C4-2B (cell line): ENCODE results near the gene TNFAIP8L3.

Experiments used
- ZFX ChIP-seq: fragments of 450-650 bp; IDR thresholded peaks from 2 replicates; pipeline ENCODE4 v1.6.1; 2017
- TF ChIP-seq, protein P1 (sequence below): fragments of 450-650 bp; conservative IDR thresholded peaks from 2 replicates; pipeline ENCODE4 v1.5.1; 2017; ENCODE audit warnings: mild to moderate bottlenecking

DNA sequence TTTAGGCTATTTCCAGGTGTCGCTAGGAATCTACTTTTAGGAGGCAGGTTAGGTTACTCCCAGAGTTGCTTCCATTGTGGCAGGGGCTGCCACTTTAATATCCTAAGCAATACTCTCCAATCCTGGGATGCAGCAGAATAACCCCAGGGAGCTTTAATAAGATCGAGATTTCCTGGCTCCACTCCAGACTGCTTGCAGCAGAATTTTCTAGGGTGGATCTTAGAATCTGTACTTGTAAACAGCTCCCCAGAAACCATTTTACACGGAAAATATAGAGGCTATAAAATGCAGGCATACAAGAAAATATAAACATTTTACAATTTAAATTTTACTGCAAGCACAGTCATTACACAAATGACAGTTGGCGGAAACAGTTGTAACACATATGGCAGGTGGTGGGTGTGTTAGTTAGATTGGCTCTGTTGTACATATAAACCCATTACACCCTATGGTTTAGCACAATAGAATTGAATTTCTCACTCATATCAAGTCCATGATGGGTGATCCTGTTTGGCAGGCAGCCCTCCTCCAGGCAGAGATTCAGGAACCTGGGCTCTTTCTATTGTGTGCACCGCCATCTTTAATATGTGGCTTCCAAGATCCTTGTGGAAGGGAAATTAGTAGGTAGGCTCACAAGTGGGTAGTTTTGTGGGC lies 35.0 kb upstream of the TNFAIP8L3 start:
- TF ChIP-seq, protein P1, sequence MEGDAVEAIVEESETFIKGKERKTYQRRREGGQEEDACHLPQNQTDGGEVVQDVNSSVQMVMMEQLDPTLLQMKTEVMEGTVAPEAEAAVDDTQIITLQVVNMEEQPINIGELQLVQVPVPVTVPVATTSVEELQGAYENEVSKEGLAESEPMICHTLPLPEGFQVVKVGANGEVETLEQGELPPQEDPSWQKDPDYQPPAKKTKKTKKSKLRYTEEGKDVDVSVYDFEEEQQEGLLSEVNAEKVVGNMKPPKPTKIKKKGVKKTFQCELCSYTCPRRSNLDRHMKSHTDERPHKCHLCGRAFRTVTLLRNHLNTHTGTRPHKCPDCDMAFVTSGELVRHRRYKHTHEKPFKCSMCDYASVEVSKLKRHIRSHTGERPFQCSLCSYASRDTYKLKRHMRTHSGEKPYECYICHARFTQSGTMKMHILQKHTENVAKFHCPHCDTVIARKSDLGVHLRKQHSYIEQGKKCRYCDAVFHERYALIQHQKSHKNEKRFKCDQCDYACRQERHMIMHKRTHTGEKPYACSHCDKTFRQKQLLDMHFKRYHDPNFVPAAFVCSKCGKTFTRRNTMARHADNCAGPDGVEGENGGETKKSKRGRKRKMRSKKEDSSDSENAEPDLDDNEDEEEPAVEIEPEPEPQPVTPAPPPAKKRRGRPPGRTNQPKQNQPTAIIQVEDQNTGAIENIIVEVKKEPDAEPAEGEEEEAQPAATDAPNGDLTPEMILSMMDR = no peak
- TF ChIP-seq ZFX = no peak
